ENCODE results near the gene SCNN1B.

DNA sequence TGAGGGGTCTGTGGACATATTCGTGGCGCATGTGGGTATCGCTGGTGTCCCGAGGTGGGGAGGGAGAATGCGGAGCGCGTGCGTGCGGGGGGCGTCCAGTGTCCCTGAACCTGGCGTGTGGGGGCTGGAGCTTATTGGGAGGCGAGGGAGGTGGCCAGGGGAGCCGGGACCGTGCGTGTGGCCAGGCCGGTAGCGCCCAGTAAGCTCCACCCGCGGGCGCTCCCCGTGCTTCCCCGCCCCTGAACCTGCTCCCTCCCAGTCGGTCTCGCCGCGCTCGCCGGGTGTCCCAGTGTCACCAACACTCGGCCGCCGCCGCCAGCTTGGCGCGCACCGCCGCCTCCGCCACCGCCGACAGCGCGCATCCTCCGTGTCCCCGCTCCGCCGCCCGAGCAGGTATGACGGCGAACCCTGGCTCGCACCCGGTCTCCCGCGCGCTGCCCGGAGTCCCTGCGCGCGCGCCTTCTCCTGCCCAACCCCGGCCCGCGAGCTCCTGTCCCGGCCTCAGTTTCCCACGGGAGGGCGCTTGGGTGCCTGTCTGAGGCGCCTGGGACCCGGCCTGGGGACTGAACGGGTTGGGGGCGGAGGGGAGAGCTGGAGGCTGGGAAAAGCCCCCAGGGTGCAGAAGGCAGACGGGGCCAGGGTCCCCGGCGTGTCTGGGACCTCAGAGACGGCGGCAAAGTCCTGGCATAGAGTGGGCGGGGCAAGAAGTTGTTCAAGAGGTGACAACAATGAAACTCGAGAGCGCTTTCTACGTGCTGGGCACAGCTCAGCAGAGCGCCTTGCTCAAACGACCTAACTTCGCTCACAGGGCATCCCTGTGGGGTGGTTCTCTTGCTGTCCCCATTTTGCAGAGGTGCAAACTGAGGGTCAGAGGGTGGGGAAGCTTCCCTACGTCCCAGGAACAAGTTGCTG is at the start of gene SCNN1B:
- TF ChIP-seq, protein P1, sequence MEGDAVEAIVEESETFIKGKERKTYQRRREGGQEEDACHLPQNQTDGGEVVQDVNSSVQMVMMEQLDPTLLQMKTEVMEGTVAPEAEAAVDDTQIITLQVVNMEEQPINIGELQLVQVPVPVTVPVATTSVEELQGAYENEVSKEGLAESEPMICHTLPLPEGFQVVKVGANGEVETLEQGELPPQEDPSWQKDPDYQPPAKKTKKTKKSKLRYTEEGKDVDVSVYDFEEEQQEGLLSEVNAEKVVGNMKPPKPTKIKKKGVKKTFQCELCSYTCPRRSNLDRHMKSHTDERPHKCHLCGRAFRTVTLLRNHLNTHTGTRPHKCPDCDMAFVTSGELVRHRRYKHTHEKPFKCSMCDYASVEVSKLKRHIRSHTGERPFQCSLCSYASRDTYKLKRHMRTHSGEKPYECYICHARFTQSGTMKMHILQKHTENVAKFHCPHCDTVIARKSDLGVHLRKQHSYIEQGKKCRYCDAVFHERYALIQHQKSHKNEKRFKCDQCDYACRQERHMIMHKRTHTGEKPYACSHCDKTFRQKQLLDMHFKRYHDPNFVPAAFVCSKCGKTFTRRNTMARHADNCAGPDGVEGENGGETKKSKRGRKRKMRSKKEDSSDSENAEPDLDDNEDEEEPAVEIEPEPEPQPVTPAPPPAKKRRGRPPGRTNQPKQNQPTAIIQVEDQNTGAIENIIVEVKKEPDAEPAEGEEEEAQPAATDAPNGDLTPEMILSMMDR (IDR thresholded peaks at IDR 0.05; ENCODE audit: low read depth, low read length) = peak; percentile 21; the same call in 1 of the 2 replicates
- no peak for TF ChIP-seq EZH2phosphoT487 (IDR thresholded peaks at IDR 0.05; ENCODE audit: low read depth)

Data from OCI-LY3 (cell line).